Activated T-helper 1 cell treated with anti-CD3 and anti-CD28 coated beads, Interleukin-12 subunit alpha, Interleukin-12 subunit beta, Interleukin-2, Interleukin-4 antibody, amounts not matched to agents 30 ng/mL and 10 ng/mL and 1 ng/mL, durations not matched to agents 14 hours and 24 hours and 36 hours (primary cell): ENCODE data around the gene UROC1. TPM values are rescaled to one million over a fixed set of nuclear protein-coding genes. Genes with fewer than 3 reads are reported as not detected.

Experiments
- DNase-seq: peaks from one replicate; pipeline ENCODE4 v3.0.0; 2021; ENCODE audit warnings: low spot score
- H3K27ac Mint-ChIP-seq: one replicate; pipeline ENCODE4 v1.8.0; 2021; ENCODE audit warnings: mild to moderate bottlenecking, mixed read lengths
- H3K27me3 Mint-ChIP-seq: one replicate; pipeline ENCODE4 v1.8.0; 2022; ENCODE audit warnings: mild to moderate bottlenecking, moderate library complexity, mixed read lengths; ENCODE audit not compliant: insufficient read depth
- H3K36me3 Mint-ChIP-seq: one replicate; pipeline ENCODE4 v1.8.0; 2021; ENCODE audit warnings: low read depth, mixed read lengths
- H3K4me1 Mint-ChIP-seq: one replicate; pipeline ENCODE4 v1.8.0; 2021; ENCODE audit warnings: low read depth, mixed read lengths
- H3K4me3 Mint-ChIP-seq: one replicate; pipeline ENCODE4 v1.8.0; 2021; ENCODE audit warnings: mild to moderate bottlenecking, moderate library complexity, mixed read lengths
- H3K9me3 Mint-ChIP-seq: one replicate; pipeline ENCODE4 v1.8.0; 2021; ENCODE audit warnings: mixed read lengths
- intact Hi-C: fragments of 100-400 bp; cut with micrococcal nuclease; formaldehyde crosslinking; loops from one replicate; pipeline ENCODE4 v1.15.1; 2024
- total RNA-seq: library from RNA; stranded (reverse); gene quantifications from 2 replicates; pipeline ENCODE4 v1.2.3, GENCODE V29; 2022

The UROC1 gene
- total RNA-seq, 1 donor from 2014 or later, result not detected

GRCh38 chr3:126456766-126457388, 60.7 kb downstream of the UROC1 start:
- DNase-seq, result no peak
- intact Hi-C loops, result no loop called here
- no peaks in the 10 kb centered on the region for H3K9me3 Mint-ChIP-seq

GRCh38 chr3:126456211-126456610, 61.4 kb downstream of the UROC1 start:
- Mint-ChIP-seq H3K27me3 (no peaks in the 10 kb centered on the region), H3K9me3 (no peaks in the 10 kb centered on the region), H3K4me1 (no peaks in the 10 kb centered on the region), H3K4me3 (no peak overlapping the region), H3K27ac (no peak overlapping the region), H3K36me3 (peaks cover 38% of the 10 kb centered on the region)
- intact Hi-C loops, result no loop called here
- DNase-seq, result no peak

More at GRCh38 chr3:126456766-126457388, 60.7 kb downstream of the UROC1 start:
- Mint-ChIP-seq H3K27ac (no peak overlapping the region), H3K4me3 (no peak overlapping the region), H3K27me3 (no peaks in the 10 kb centered on the region), H3K36me3 (peaks cover 38% of the 10 kb centered on the region), H3K4me1 (no peaks in the 10 kb centered on the region)

GRCh38 chr3:126454437-126455198, 63.0 kb downstream of the UROC1 start:
- Mint-ChIP-seq H3K9me3 (no peaks in the 10 kb centered on the region), H3K4me3 (no peak overlapping the region), H3K4me1 (no peaks in the 10 kb centered on the region), H3K27me3 (no peaks in the 10 kb centered on the region), H3K27ac (no peak overlapping the region), H3K36me3 (peaks cover 32% of the 10 kb centered on the region)
- intact Hi-C loops, result no loop called here
- DNase-seq, result no peak

GRCh38 chr3:126454025-126454424, 63.5 kb downstream of the UROC1 start:
- peaks cover 30% of the 10 kb centered on the region for H3K36me3 Mint-ChIP-seq
- intact Hi-C loops, result no loop called here
- no peaks in the 10 kb centered on the region for H3K9me3 Mint-ChIP-seq

GRCh38 chr3:126452213-126452612, 65.4 kb downstream of the UROC1 start:
- no peak for DNase-seq
- Mint-ChIP-seq H3K9me3 (no peaks in the 10 kb centered on the region), H3K4me3 (no peak overlapping the region), H3K36me3 (peaks cover 25% of the 10 kb centered on the region), H3K27me3 (no peaks in the 10 kb centered on the region), H3K27ac (no peak overlapping the region), H3K4me1 (no peaks in the 10 kb centered on the region)
- intact Hi-C loops, result no loop called here

More at GRCh38 chr3:126454025-126454424, 63.5 kb downstream of the UROC1 start:
- no peak for DNase-seq
- H3K4me1 Mint-ChIP-seq, result no peaks in the 10 kb centered on the region
- H3K27me3 Mint-ChIP-seq, result no peaks in the 10 kb centered on the region
- no peak overlapping the region for H3K27ac Mint-ChIP-seq
- H3K4me3 Mint-ChIP-seq, result no peak overlapping the region

- Mint-ChIP-seq H3K36me3 (peaks cover 21% of the 10 kb centered on the region), H3K9me3 (no peaks in the 10 kb centered on the region), H3K4me3 (no peak overlapping the region), H3K27me3 (no peaks in the 10 kb centered on the region), H3K27ac (no peak overlapping the region), H3K4me1 (no peaks in the 10 kb centered on the region)
- no peak for DNase-seq
- intact Hi-C loops, result no loop called here
Measured at GRCh38 chr3:126451511-126451910, 66.1 kb downstream of the UROC1 start.

GRCh38 chr3:126450744-126451143, 66.8 kb downstream of the UROC1 start:
- intact Hi-C loops, result no loop called here
- no peak for DNase-seq
- no peaks in the 10 kb centered on the region for H3K27me3 Mint-ChIP-seq
- no peak overlapping the region for H3K27ac Mint-ChIP-seq
- no peak overlapping the region for H3K4me3 Mint-ChIP-seq
- H3K36me3 Mint-ChIP-seq, result peaks cover 19% of the 10 kb centered on the region
- no peaks in the 10 kb centered on the region for H3K9me3 Mint-ChIP-seq
- H3K4me1 Mint-ChIP-seq, result no peaks in the 10 kb centered on the region

GRCh38 chr3:126450219-126450618, 67.4 kb downstream of the UROC1 start:
- H3K4me3 Mint-ChIP-seq, result no peak overlapping the region
- no peaks in the 10 kb centered on the region for H3K27me3 Mint-ChIP-seq
- H3K9me3 Mint-ChIP-seq, result no peaks in the 10 kb centered on the region
- intact Hi-C loops, result no loop called here
- no peak overlapping the region for H3K27ac Mint-ChIP-seq
- peaks cover 17% of the 10 kb centered on the region for H3K36me3 Mint-ChIP-seq
- no peak for DNase-seq
- no peaks in the 10 kb centered on the region for H3K4me1 Mint-ChIP-seq

GRCh38 chr3:126449621-126450051, 67.9 kb downstream of the UROC1 start:
- intact Hi-C loops, result no loop called here
- H3K4me3 Mint-ChIP-seq, result no peak overlapping the region
- H3K27ac Mint-ChIP-seq, result no peak overlapping the region
- no peaks in the 10 kb centered on the region for H3K27me3 Mint-ChIP-seq
- H3K36me3 Mint-ChIP-seq, result peaks cover 13% of the 10 kb centered on the region
- no peak for DNase-seq
- H3K4me1 Mint-ChIP-seq, result no peaks in the 10 kb centered on the region
- no peaks in the 10 kb centered on the region for H3K9me3 Mint-ChIP-seq

- intact Hi-C loops, result no loop called here
- no peaks in the 10 kb centered on the region for H3K27me3 Mint-ChIP-seq
- no peaks in the 10 kb centered on the region for H3K4me1 Mint-ChIP-seq
- no peak for DNase-seq
- H3K9me3 Mint-ChIP-seq, result no peaks in the 10 kb centered on the region
- no peak overlapping the region for H3K4me3 Mint-ChIP-seq
- H3K27ac Mint-ChIP-seq, result no peak overlapping the region
- H3K36me3 Mint-ChIP-seq, result peaks cover 9% of the 10 kb centered on the region
Measured at GRCh38 chr3:126448893-126449180, 68.7 kb downstream of the UROC1 start.

- H3K4me3 Mint-ChIP-seq, result no peak overlapping the region
- no peak overlapping the region for H3K27ac Mint-ChIP-seq
- no peaks in the 10 kb centered on the region for H3K4me1 Mint-ChIP-seq
- H3K9me3 Mint-ChIP-seq, result no peaks in the 10 kb centered on the region
- DNase-seq, result no peak
- H3K36me3 Mint-ChIP-seq, result peaks cover 9% of the 10 kb centered on the region
- intact Hi-C loops, result no loop called here
- no peaks in the 10 kb centered on the region for H3K27me3 Mint-ChIP-seq
Measured at GRCh38 chr3:126448136-126448892, 69.3 kb downstream of the UROC1 start.

GRCh38 chr3:126447456-126448106, 70.0 kb downstream of the UROC1 start:
- intact Hi-C loops, result no loop called here
- H3K4me3 Mint-ChIP-seq, result no peak overlapping the region
- H3K27me3 Mint-ChIP-seq, result no peaks in the 10 kb centered on the region
- H3K36me3 Mint-ChIP-seq, result peaks cover 9% of the 10 kb centered on the region
- DNase-seq, result no peak
- no peak overlapping the region for H3K27ac Mint-ChIP-seq
- no peaks in the 10 kb centered on the region for H3K9me3 Mint-ChIP-seq
- no peaks in the 10 kb centered on the region for H3K4me1 Mint-ChIP-seq

- H3K36me3 Mint-ChIP-seq, result peaks cover 5% of the 10 kb centered on the region
- no peaks in the 10 kb centered on the region for H3K4me1 Mint-ChIP-seq
- intact Hi-C loops, result no loop called here
- no peaks in the 10 kb centered on the region for H3K27me3 Mint-ChIP-seq
- no peaks in the 10 kb centered on the region for H3K9me3 Mint-ChIP-seq
- DNase-seq, result no peak
- H3K4me3 Mint-ChIP-seq, result no peak overlapping the region
- no peak overlapping the region for H3K27ac Mint-ChIP-seq
Measured at GRCh38 chr3:126446791-126447190, 70.8 kb downstream of the UROC1 start.
